ENCODE measurements around the gene COX19.

Gene COX19

GRCh38 chr7:979151-979550, 3.8 kb upstream of the COX19 start:
- no peak for DNase-seq

- no peak for DNase-seq
Observed at GRCh38 chr7:978416-979091, 3.2 kb upstream of the COX19 start.

- no peak for DNase-seq
Observed at GRCh38 chr7:978049-978346, 2.6 kb upstream of the COX19 start.

GRCh38 chr7:977326-978048, 2.1 kb upstream of the COX19 start:
- DNase-seq = peak in 46 of 56 donors; percentile 9 to 88 (median 60)

- DNase-seq = no peak
Observed at GRCh38 chr7:976901-977325, 1.6 kb upstream of the COX19 start.

- DNase-seq = peak in 1 of 56 donors; percentile 51
Observed at GRCh38 chr7:975702-976473, 539 bp upstream of the COX19 start.

GRCh38 chr7:974172-974571, 1.2 kb downstream of the COX19 start:
- DNase-seq = no peak

- no peak for DNase-seq
Observed at GRCh38 chr7:973312-973711, 2.0 kb downstream of the COX19 start.

GRCh38 chr7:972676-973309, 2.6 kb downstream of the COX19 start:
- DNase-seq = no peak

- DNase-seq = no peak
Observed at GRCh38 chr7:972110-972509, 3.2 kb downstream of the COX19 start.

GRCh38 chr7:970744-971143, 4.6 kb downstream of the COX19 start:
- DNase-seq = no peak

- no peak for DNase-seq
Observed at GRCh38 chr7:969403-969802, 5.9 kb downstream of the COX19 start.

GRCh38 chr7:968205-969105, 6.9 kb downstream of the COX19 start:
- DNase-seq = no peak

GRCh38 chr7:967361-968082, 7.8 kb downstream of the COX19 start:
- DNase-seq = no peak

- DNase-seq = no peak
Observed at GRCh38 chr7:966291-967069, 8.9 kb downstream of the COX19 start.

GRCh38 chr7:964401-965231, 10.7 kb downstream of the COX19 start:
- peak in 24 of 56 donors; percentile 8 to 73 (median 40) for DNase-seq

GRCh38 chr7:963236-964078, 11.9 kb downstream of the COX19 start:
- DNase-seq = no peak

Measured in amygdala (tissue), 56 donors.